GM12878 (cell line): ENCODE measurements around the gene FAM117B. TPM values are rescaled to one million over a fixed set of nuclear protein-coding genes. Genes with fewer than 3 reads are reported as not detected.

Experiments used
- ATAC-seq: fragments of 200-7000 bp; cut with Tn5 transposase; 3 replicates; pipeline ENCODE4 v1.9.1; 2020; ENCODE audit warnings: mild to moderate bottlenecking, moderate library complexity
- BruUV-seq: library from RNA; stranded (reverse); fragments of 400-500 nt; replicated peaks from 2 replicates; lab custom pipeline; 2021; lab: Mats Ljungman, UMichigan
- CTCF ChIA-PET: fragments of 300-600 bp; sonication (Branson Sonifier 250); formaldehyde crosslinking; extraction: SDS; loops from one replicate; lab custom pipeline; 2021; ENCODE audit warnings: inconsistent platforms; lab: Yijun Ruan, JAX
- POLR2A ChIA-PET: fragments of 350-600 bp; formaldehyde crosslinking; extraction: SDS; loops from one replicate; lab custom pipeline; 2021; ENCODE audit warnings: inconsistent platforms; lab: Charles Lee
- RAD21 ChIA-PET: fragments of 300-600 bp; sonication (Branson Sonifier 250); formaldehyde crosslinking; loops from one replicate; lab custom pipeline; 2023; ENCODE audit warnings: antibody characterized with exemption; ENCODE audit not compliant: unreplicated experiment; lab: Charles Lee
- SMC1A ChIA-PET: fragments of 300-600 bp; sonication (Branson Sonifier 250); formaldehyde crosslinking; loops from one replicate; lab custom pipeline; 2023; ENCODE audit not compliant: unreplicated experiment, uncharacterized antibody; lab: Charles Lee
- DNase-seq: peaks from one replicate; pipeline ENCODE4 v3.0.0-alpha.2; 2011; ENCODE audit warnings: low read depth, low spot score
- FAIRE-seq: peaks from 3 replicates; lab custom pipeline; 2011; peaks lifted over from hg19 to GRCh38; lab: Jason Lieb, UNC
- H2AFZ ChIP-seq: 2 replicates; pipeline ENCODE4 v1.6.0; 2011; ENCODE audit warnings: low read depth, low read length, control low read depth; ENCODE audit not compliant: control insufficient read depth
- H3K27ac ChIP-seq: 2 replicates; pipeline ENCODE4 v1.5.1; 2011; ENCODE audit warnings: control low read depth; ENCODE audit not compliant: control insufficient read depth, insufficient read depth
- H3K27me3 ChIP-seq, 2 experiments: replicated peaks in 1 of 2; 2 replicates each; pipeline versions ENCODE4 v1.6.0 to v1.6.1; 2011; ENCODE audit warnings: low read length in 1 of 2; ENCODE audit not compliant: control insufficient read depth in 2 of 2, insufficient read depth in 2 of 2
- H3K36me3 ChIP-seq, 2 experiments: 2 replicates each; pipeline ENCODE4 v1.5.1; 2011; ENCODE audit warnings: low read length in 1 of 2; ENCODE audit not compliant: control insufficient read depth in 2 of 2, insufficient read depth in 2 of 2
- H3K4me1 ChIP-seq: 2 replicates; pipeline ENCODE4 v1.6.1; 2011; ENCODE audit warnings: mild to moderate bottlenecking, low read length, moderate library complexity, mixed read lengths; ENCODE audit not compliant: control insufficient read depth, insufficient read depth
- H3K4me2 ChIP-seq: 2 replicates; pipeline ENCODE4 v1.6.0; 2011; ENCODE audit warnings: control low read depth; ENCODE audit not compliant: control insufficient read depth, insufficient read depth
- H3K4me3 ChIP-seq: fragments of 200-600 bp; sonication (generic); 2 replicates; pipeline ENCODE4 v1.5.1; 2016
- H3K79me2 ChIP-seq: 2 replicates; pipeline ENCODE4 v1.6.0; 2011; ENCODE audit warnings: low read length; ENCODE audit not compliant: control insufficient read depth, insufficient read depth
- H3K9ac ChIP-seq: 2 replicates; pipeline ENCODE4 v1.8.0; 2011; ENCODE audit warnings: low read length, control low read depth, mixed read lengths; ENCODE audit not compliant: control insufficient read depth, insufficient read depth
- H3K9me3 ChIP-seq: replicated peaks from 3 replicates; pipeline ENCODE4 v1.5.1; 2011; ENCODE audit warnings: mild to moderate bottlenecking, low read length; ENCODE audit not compliant: control insufficient read depth, insufficient read depth
- H4K20me1 ChIP-seq: 2 replicates; pipeline ENCODE4 v1.6.0; 2011; ENCODE audit not compliant: control insufficient read depth, insufficient read depth
- CBX5 ChIP-seq: sonication (generic); IDR thresholded peaks from 2 replicates; pipeline ENCODE4 v1.6.1; 2016; ENCODE audit warnings: low read depth, moderate library complexity, mild to moderate bottlenecking, inconsistent platforms
- CREB1 ChIP-seq: IDR thresholded peaks from 2 replicates; pipeline ENCODE4 v1.6.1; 2012; ENCODE audit warnings: low read depth, mild to moderate bottlenecking, inconsistent platforms
- HDAC6 ChIP-seq: fragments of 200-600 bp; sonication (generic); IDR thresholded peaks from one replicate; pipeline ENCODE4 v1.8.0; 2017; ENCODE audit warnings: antibody characterized with exemption; ENCODE audit not compliant: unreplicated experiment
- JUNB ChIP-seq: IDR thresholded peaks from 2 replicates; pipeline ENCODE4 v1.6.1; 2016; ENCODE audit warnings: antibody characterized with exemption, mild to moderate bottlenecking
- JUND ChIP-seq: IDR thresholded peaks from 2 replicates; pipeline ENCODE4 v1.6.1; 2012; ENCODE audit warnings: low read depth, mild to moderate bottlenecking, low read length, improper control_type of control experiment, moderate library complexity
- MXI1 ChIP-seq: fragments of 150-350 bp; IDR thresholded peaks from 2 replicates; pipeline ENCODE4 v1.6.1; 2011; ENCODE audit warnings: low read depth, mild to moderate bottlenecking, inconsistent platforms, low read length, improper control_type of control experiment
- PAX8 ChIP-seq: fragments of 450-650 bp; IDR thresholded peaks from 2 replicates; pipeline ENCODE4 v1.6.1; 2017; ENCODE audit warnings: mild to moderate bottlenecking, moderate library complexity
- PRDM15 ChIP-seq: fragments of 450-650 bp; formaldehyde crosslinking; IDR thresholded peaks from 2 replicates; pipeline ENCODE4 v1.4.0; 2020; ENCODE audit warnings: mild to moderate bottlenecking, moderate library complexity
- TBL1XR1 ChIP-seq: IDR thresholded peaks from 2 replicates; pipeline ENCODE4 v1.6.1; 2012; ENCODE audit warnings: low read depth, low read length, improper control_type of control experiment
- TCF7 ChIP-seq: IDR thresholded peaks from 2 replicates; pipeline ENCODE4 v1.6.1; 2014; ENCODE audit warnings: antibody characterized with exemption, borderline replicate concordance
- ZZZ3 ChIP-seq: IDR thresholded peaks from 2 replicates; pipeline ENCODE4 v1.6.1; 2011; ENCODE audit warnings: low read depth; ENCODE audit not compliant: control insufficient read depth, insufficient read length
- WGBS: methylation state at CpG from one replicate; pipeline ENCODE4 v1.1.6; 2016; ENCODE audit warnings: low lambda C conversion rate; ENCODE audit not compliant: insufficient replicate concordance, insufficient coverage; ENCODE audit errors: missing lambda C conversion rate; 5-methylcytosine and 5-hydroxymethylcytosine counted together
- in situ Hi-C: fragments of 300-500 bp; cut with MboI; formaldehyde crosslinking; loops from 9 replicates; pipeline ENCODE4 v1.14.3; 2018; ENCODE audit warnings: mixed read lengths
- intact Hi-C: fragments of 100-400 bp; cut with micrococcal nuclease; formaldehyde crosslinking; loops from one replicate; pipeline ENCODE4 v1.14.2; 2022; ENCODE audit not compliant: unreplicated experiment
- polyA plus RNA-seq, 11 experiments: library from polyadenylated mRNA; depleted of rRNA in 4 of 11; unstranded in 6 of 11; stranded (reverse) in 5 of 11; fragments of >200 nt; fragmentation: Nextera tagmentation in 4 of 11; fragmentation: Illumina TruSeq in 1 of 11; extraction: Ambion mirVana in 4 of 11; extraction: Trizol in 1 of 11; gene quantifications; 1 replicate in 1 of 11; 2 replicates in 10 of 11; pipeline versions ENCODE4 v1.2.1 to v1.2.3, GENCODE V29; 2011 to 2016; ENCODE audit warnings: inconsistent platforms in 2 of 11, missing spikeins in 2 of 11, low read depth in 1 of 11
- total RNA-seq, 4 experiments: library from RNA; depleted of rRNA in 3 of 4; stranded (reverse); fragments of >200 nt in 3 of 4; fragmentation: Illumina TruSeq in 1 of 4; extraction: Trizol in 1 of 4; gene quantifications; 2 replicates each; pipeline versions ENCODE4 v1.2.1 to v1.2.3, GENCODE V29; 2013 to 2021
- TF ChIP-seq, protein P1 (sequence below): IDR thresholded peaks from 2 replicates; pipeline ENCODE4 v1.6.1; 2011; ENCODE audit warnings: borderline replicate concordance, low read depth, mild to moderate bottlenecking, moderate library complexity, low read length; ENCODE audit not compliant: insufficient read depth, poor library complexity, severe bottlenecking
- TF ChIP-seq, protein P2 (sequence below): fragments of 450-650 bp; IDR thresholded peaks from 2 replicates; pipeline ENCODE4 v1.6.1; 2017; ENCODE audit warnings: antibody characterized with exemption, mild to moderate bottlenecking, moderate library complexity
- TF ChIP-seq, protein P3 (sequence below): fragments of 450-650 bp; IDR thresholded peaks from 2 replicates; pipeline ENCODE4 v1.6.1; 2016; ENCODE audit warnings: mild to moderate bottlenecking

FAM117B gene
- total and polyA plus RNA-seq, 10 of the 15 experiments (the other 5 are each of a cell fraction or from before 2014, with no cell fraction given): 1.6 to 7.6 (median 4.2) TPM

GRCh38 chr2:202718614-202719013, 83.8 kb downstream of the FAM117B start (continued):
- TF ChIP-seq TCF7 (no peak), ZZZ3 (no peak), MXI1 (no peak)
- TF ChIP-seq, protein P1, sequence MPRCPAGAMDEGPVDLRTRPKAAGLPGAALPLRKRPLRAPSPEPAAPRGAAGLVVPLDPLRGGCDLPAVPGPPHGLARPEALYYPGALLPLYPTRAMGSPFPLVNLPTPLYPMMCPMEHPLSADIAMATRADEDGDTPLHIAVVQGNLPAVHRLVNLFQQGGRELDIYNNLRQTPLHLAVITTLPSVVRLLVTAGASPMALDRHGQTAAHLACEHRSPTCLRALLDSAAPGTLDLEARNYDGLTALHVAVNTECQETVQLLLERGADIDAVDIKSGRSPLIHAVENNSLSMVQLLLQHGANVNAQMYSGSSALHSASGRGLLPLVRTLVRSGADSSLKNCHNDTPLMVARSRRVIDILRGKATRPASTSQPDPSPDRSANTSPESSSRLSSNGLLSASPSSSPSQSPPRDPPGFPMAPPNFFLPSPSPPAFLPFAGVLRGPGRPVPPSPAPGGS: no peak

DNA sequence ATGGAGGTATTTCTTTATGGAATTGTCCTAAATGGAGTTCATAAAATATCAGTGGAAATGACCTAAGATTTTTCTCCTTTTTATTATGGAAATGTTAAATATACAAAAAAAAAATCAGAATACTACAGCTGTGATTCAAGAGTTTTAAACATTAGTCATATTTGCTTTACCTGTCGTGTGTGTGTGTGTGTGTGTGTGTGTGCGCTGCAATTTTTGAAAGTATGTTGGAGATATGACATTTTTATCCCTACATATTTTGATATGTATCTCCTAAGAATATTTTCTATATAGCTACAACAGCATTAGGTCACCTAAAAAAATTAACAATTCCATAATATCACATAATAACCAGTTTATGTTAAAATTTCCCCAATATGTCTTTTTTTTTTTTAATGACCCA, 85.5 kb downstream of the FAM117B start:
- H3K36me3 ChIP-seq: no peaks in the 10 kb centered on the region
- RAD21 ChIA-PET: no interaction called here
- no peak overlapping the region for H3K4me2 ChIP-seq
- SMC1A ChIA-PET: interaction anchor here (1.1 kb wide), 1 partner anchor 73 kb away, joined by 3 read pairs; no protein-coding TSS in a partner anchor
- CTCF ChIA-PET: interaction anchor here (0.6 to 4.0 kb wide), 3 partner anchors 131 to 421 kb away, joined by 3 to 20 read pairs (median 3); no protein-coding TSS in a partner anchor
- no peaks in the 10 kb centered on the region; the same call in 2 of the 3 replicates for H3K9me3 ChIP-seq
- 42% methylated on average over 2 of the region's 2 CpGs for WGBS
- no peak overlapping the region for H2AFZ ChIP-seq
- in situ Hi-C loops (no loop called here), intact Hi-C loops (no loop called here)
- H4K20me1 ChIP-seq: no peaks in the 10 kb centered on the region
- DNase-seq: no peak
- no peak for FAIRE-seq
- BruUV-seq: no TSS peak
- H3K79me2 ChIP-seq: no peaks in the 10 kb centered on the region
- no peak overlapping the region for H3K27ac ChIP-seq
- H3K27me3 ChIP-seq: no peaks in the 10 kb centered on the region
- no peak for ATAC-seq
- H3K4me3 ChIP-seq: no peak overlapping the region
- H3K9ac ChIP-seq: no peak overlapping the region
- no peaks in the 10 kb centered on the region for H3K4me1 ChIP-seq
- POLR2A ChIA-PET: no interaction called here
- TF ChIP-seq JUND: no peak
- TF ChIP-seq HDAC6: no peak
- TF ChIP-seq TBL1XR1: no peak
- TF ChIP-seq, protein P2, sequence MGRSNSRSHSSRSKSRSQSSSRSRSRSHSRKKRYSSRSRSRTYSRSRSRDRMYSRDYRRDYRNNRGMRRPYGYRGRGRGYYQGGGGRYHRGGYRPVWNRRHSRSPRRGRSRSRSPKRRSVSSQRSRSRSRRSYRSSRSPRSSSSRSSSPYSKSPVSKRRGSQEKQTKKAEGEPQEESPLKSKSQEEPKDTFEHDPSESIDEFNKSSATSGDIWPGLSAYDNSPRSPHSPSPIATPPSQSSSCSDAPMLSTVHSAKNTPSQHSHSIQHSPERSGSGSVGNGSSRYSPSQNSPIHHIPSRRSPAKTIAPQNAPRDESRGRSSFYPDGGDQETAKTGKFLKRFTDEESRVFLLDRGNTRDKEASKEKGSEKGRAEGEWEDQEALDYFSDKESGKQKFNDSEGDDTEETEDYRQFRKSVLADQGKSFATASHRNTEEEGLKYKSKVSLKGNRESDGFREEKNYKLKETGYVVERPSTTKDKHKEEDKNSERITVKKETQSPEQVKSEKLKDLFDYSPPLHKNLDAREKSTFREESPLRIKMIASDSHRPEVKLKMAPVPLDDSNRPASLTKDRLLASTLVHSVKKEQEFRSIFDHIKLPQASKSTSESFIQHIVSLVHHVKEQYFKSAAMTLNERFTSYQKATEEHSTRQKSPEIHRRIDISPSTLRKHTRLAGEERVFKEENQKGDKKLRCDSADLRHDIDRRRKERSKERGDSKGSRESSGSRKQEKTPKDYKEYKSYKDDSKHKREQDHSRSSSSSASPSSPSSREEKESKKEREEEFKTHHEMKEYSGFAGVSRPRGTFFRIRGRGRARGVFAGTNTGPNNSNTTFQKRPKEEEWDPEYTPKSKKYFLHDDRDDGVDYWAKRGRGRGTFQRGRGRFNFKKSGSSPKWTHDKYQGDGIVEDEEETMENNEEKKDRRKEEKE: no peak
- TF ChIP-seq PAX8: no peak
- TF ChIP-seq CBX5: no peak
- TF ChIP-seq JUNB: no peak
- TF ChIP-seq PRDM15 (CRISPR knock-in tag): no peak
- TF ChIP-seq, protein P3, sequence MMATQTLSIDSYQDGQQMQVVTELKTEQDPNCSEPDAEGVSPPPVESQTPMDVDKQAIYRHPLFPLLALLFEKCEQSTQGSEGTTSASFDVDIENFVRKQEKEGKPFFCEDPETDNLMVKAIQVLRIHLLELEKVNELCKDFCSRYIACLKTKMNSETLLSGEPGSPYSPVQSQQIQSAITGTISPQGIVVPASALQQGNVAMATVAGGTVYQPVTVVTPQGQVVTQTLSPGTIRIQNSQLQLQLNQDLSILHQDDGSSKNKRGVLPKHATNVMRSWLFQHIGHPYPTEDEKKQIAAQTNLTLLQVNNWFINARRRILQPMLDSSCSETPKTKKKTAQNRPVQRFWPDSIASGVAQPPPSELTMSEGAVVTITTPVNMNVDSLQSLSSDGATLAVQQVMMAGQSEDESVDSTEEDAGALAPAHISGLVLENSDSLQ: no peak
- TF ChIP-seq CREB1: no peak
